SHP77 treated with DMSO at 0.1 percent for 48 hours (cell line): ENCODE measurements around the gene ANKS1A.

ENCODE experiments used
- DNase-seq: peaks from one replicate; lab custom pipeline; 2025; lab: John Stamatoyannopoulos, UW

ANKS1A gene

GRCh38 chr6:35072051-35072697 lies 183.1 kb downstream of the ANKS1A start:
- no peak for DNase-seq

GRCh38 chr6:35072698-35073055 lies 183.6 kb downstream of the ANKS1A start:
- DNase-seq = no peak

- DNase-seq = no peak
Measured at GRCh38 chr6:35073211-35073610, 184.2 kb downstream of the ANKS1A start.

GRCh38 chr6:35073766-35074471 lies 184.9 kb downstream of the ANKS1A start:
- no peak for DNase-seq

- no peak for DNase-seq
Measured at GRCh38 chr6:35076997-35077712, 188.1 kb downstream of the ANKS1A start.

- DNase-seq = no peak
Measured at GRCh38 chr6:35077713-35078105, 188.7 kb downstream of the ANKS1A start.

- no peak for DNase-seq
Measured at GRCh38 chr6:35078226-35078850, 189.3 kb downstream of the ANKS1A start.

GRCh38 chr6:35078896-35079295 lies 189.8 kb downstream of the ANKS1A start:
- no peak for DNase-seq

- no peak for DNase-seq
Measured at GRCh38 chr6:35079311-35080000, 190.4 kb downstream of the ANKS1A start.

- DNase-seq = no peak
Measured at GRCh38 chr6:35080016-35080680, 191.1 kb downstream of the ANKS1A start.

GRCh38 chr6:35080821-35081425 lies 191.9 kb downstream of the ANKS1A start:
- DNase-seq = no peak

- DNase-seq = no peak
Measured at GRCh38 chr6:35081426-35081851, 192.4 kb downstream of the ANKS1A start.

- no peak for DNase-seq
Measured at GRCh38 chr6:35082046-35082732, 193.1 kb downstream of the ANKS1A start.

GRCh38 chr6:35082733-35083403 lies 193.8 kb downstream of the ANKS1A start:
- no peak for DNase-seq

GRCh38 chr6:35083507-35083906 lies 194.5 kb downstream of the ANKS1A start:
- no peak for DNase-seq

GRCh38 chr6:35084041-35084491 lies 195.0 kb downstream of the ANKS1A start:
- no peak for DNase-seq

- DNase-seq = no peak
Measured at GRCh38 chr6:35084511-35085203, 195.6 kb downstream of the ANKS1A start.

GRCh38 chr6:35085359-35086281 lies 196.6 kb downstream of the ANKS1A start:
- DNase-seq = no peak
